HG02571 (cell line): ENCODE measurements around the gene MRPL40.

Experiments
- ATAC-seq: cut with Tn5 transposase; IDR thresholded peaks from one replicate; pipeline ENCODE4 v1.9.1; 2021; ENCODE audit warnings: mild to moderate bottlenecking, moderate library complexity; ENCODE audit not compliant: unreplicated experiment

MRPL40 gene

GRCh38 chr22:19479355-19480172 is 47.2 kb downstream of the MRPL40 start, which contains the start of gene CDC45:
Gene CDC45, plus strand, starts transcription at chr22:19479920. Its CDS starts 49 bp downstream, at chr22:19479969.
- peak; percentile 81 for ATAC-seq

- no peak for ATAC-seq
These were observed 47.8 kb downstream of the MRPL40 start for GRCh38 chr22:19480173-19480568.

- ATAC-seq: no peak
These were observed 48.4 kb downstream of the MRPL40 start for GRCh38 chr22:19480789-19481188.

- ATAC-seq: no peak
These were observed 50.0 kb downstream of the MRPL40 start for GRCh38 chr22:19482297-19482696.

GRCh38 chr22:19483481-19484244 is 51.3 kb downstream of the MRPL40 start:
- no peak for ATAC-seq
